Measurements from ENCODE around the gene EPN2. TPM values are rescaled to one million over a fixed set of nuclear protein-coding genes. Genes with fewer than 3 reads are reported as not detected.

The EPN2 gene
- total RNA-seq, 2 experiments from 2014 or later, result 20.1 to 20.4 TPM

DNA sequence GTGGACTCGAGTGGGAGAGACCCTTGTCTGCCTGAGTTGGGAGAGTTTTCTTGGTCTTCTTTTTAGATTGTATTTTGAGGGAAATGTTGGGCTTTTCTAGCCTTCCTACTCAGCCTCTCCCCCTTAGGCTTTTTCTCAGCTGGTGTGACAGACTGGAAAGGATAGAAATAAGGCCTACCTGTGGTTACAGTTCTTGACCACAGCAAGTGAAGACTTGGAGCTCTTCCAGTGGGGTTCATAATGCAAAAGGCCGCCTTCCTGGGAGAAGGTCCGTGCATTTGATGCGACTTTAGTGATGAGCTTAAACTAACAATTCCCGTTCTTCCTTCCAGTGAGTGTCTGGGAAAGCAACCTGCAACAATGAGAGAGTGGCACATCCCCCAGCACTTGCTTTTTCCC, 68.6 kb downstream of the EPN2 start:
- H3K9me2 ChIP-seq (ENCODE audit: insufficient read depth, low read length), result no peaks in the 10 kb centered on the region
- H3K4me1 ChIP-seq (ENCODE audit: insufficient read depth, low read length, poor library complexity, severe bottlenecking), result peaks cover 86% of the 10 kb centered on the region
- ChIA-PET CTCF (ENCODE audit: unreplicated experiment) (no interaction called here), POLR2A (interaction anchor here (1.0 to 1.8 kb wide), 5 partner anchors 10 to 67 kb away, joined by 3 to 6 read pairs (median 4); no protein-coding TSS in a partner anchor)
- no peak overlapping the region for H2AFZ ChIP-seq (ENCODE audit: low read length)
- peak overlapping the region; percentile 82 for H3K4me2 ChIP-seq (ENCODE audit: low read length)
- H3K4me3 ChIP-seq (ENCODE audit: low read depth, low read length, poor library complexity, severe bottlenecking), result peak overlapping the region; percentile 33
- TF ChIP-seq, protein P1, sequence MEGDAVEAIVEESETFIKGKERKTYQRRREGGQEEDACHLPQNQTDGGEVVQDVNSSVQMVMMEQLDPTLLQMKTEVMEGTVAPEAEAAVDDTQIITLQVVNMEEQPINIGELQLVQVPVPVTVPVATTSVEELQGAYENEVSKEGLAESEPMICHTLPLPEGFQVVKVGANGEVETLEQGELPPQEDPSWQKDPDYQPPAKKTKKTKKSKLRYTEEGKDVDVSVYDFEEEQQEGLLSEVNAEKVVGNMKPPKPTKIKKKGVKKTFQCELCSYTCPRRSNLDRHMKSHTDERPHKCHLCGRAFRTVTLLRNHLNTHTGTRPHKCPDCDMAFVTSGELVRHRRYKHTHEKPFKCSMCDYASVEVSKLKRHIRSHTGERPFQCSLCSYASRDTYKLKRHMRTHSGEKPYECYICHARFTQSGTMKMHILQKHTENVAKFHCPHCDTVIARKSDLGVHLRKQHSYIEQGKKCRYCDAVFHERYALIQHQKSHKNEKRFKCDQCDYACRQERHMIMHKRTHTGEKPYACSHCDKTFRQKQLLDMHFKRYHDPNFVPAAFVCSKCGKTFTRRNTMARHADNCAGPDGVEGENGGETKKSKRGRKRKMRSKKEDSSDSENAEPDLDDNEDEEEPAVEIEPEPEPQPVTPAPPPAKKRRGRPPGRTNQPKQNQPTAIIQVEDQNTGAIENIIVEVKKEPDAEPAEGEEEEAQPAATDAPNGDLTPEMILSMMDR (conservative IDR thresholded peaks at IDR 0.05; ENCODE audit: low read length), result no peak
- no peak for TF ChIP-seq EZH2phosphoT487 (IDR thresholded peaks at IDR 0.05; ENCODE audit: borderline replicate concordance, low read depth, low read length)
- intact Hi-C loops (cut with micrococcal nuclease; ENCODE audit: unreplicated experiment), result loop anchor here (2.0 to 5.0 kb wide), 3 partner anchors 35 to 157 kb away; no protein-coding TSS in a partner anchor
- peaks cover 13% of the 10 kb centered on the region for H4K20me1 ChIP-seq (ENCODE audit: insufficient read depth, low read length)
- peak; percentile 24 for DNase-seq (ENCODE audit: low spot score)
- BruUV-seq (replicated peaks), result TSS peak; percentile 84
- no peaks in the 10 kb centered on the region for H3K79me2 ChIP-seq (ENCODE audit: insufficient read depth, low read depth, low read length)
- H3K9me3 ChIP-seq (ENCODE audit: low read length), result no peaks in the 10 kb centered on the region
- H3K36me3 ChIP-seq (ENCODE audit: insufficient read depth, low read length), result no peaks in the 10 kb centered on the region
- peak overlapping the region; percentile 84 for H3K27ac ChIP-seq (ENCODE audit: low read depth, low read length, poor library complexity, severe bottlenecking)

- POLR2A ChIA-PET, result interaction anchor here (0.5 to 1.8 kb wide), 8 partner anchors 9 to 68 kb away, joined by 3 to 6 read pairs (median 4); no protein-coding TSS in a partner anchor
- CTCF ChIA-PET (ENCODE audit: unreplicated experiment), result no interaction called here
- H3K4me2 ChIP-seq (ENCODE audit: low read length), result peak overlapping the region; percentile 82
Observed at GRCh38 chr17:19306160-19307111, 69.3 kb downstream of the EPN2 start.

More at GRCh38 chr17:19306160-19307111, 69.3 kb downstream of the EPN2 start:
- Histone ChIP-seq H3K79me2 (ENCODE audit: insufficient read depth, low read depth, low read length) (no peaks in the 10 kb centered on the region), H3K4me3 (ENCODE audit: low read depth, low read length, poor library complexity, severe bottlenecking) (peak overlapping the region; percentile 49), H3K9me2 (ENCODE audit: insufficient read depth, low read length) (no peaks in the 10 kb centered on the region), H3K36me3 (ENCODE audit: insufficient read depth, low read length) (no peaks in the 10 kb centered on the region), H3K4me1 (ENCODE audit: insufficient read depth, low read length, poor library complexity, severe bottlenecking) (peaks cover 92% of the 10 kb centered on the region), H3K27ac (ENCODE audit: low read depth, low read length, poor library complexity, severe bottlenecking) (peak overlapping the region; percentile 84), H4K20me1 (ENCODE audit: insufficient read depth, low read length) (peaks cover 13% of the 10 kb centered on the region), H2AFZ (ENCODE audit: low read length) (no peak overlapping the region), H3K9me3 (ENCODE audit: low read length) (no peaks in the 10 kb centered on the region)
- intact Hi-C loops (cut with micrococcal nuclease; ENCODE audit: unreplicated experiment), result loop anchor here (2.0 to 5.0 kb wide), 2 partner anchors 62 to 156 kb away; no protein-coding TSS in a partner anchor
- DNase-seq (ENCODE audit: low spot score), result peak; percentile 98
- TF ChIP-seq, protein P1 (conservative IDR thresholded peaks at IDR 0.05; ENCODE audit: low read length), result no peak
- TF ChIP-seq EZH2phosphoT487 (IDR thresholded peaks at IDR 0.05; ENCODE audit: borderline replicate concordance, low read depth, low read length), result no peak
- BruUV-seq (replicated peaks), result TSS peak; percentile 92

All from OCI-LY7 (cell line).